Lower lobe of right lung (tissue), 2 donors: ENCODE results near the gene MBD5. TPM values are rescaled to one million over a fixed set of nuclear protein-coding genes. Genes with fewer than 3 reads are reported as not detected.

Experiments used
- ATAC-seq, 2 donors: fragments of 200-7000 bp; cut with Tn5 transposase; one replicate each; pipeline ENCODE4 v1.9.1; 2020 to 2022; ENCODE audit warnings: mild to moderate bottlenecking in 2 of 2, moderate library complexity in 2 of 2
- DNase-seq: peaks from one replicate; pipeline ENCODE4 v3.0.0-alpha.2; 2020
- H3K27ac ChIP-seq: fragments of 200-600 bp; one replicate; pipeline ENCODE4 v1.8.0; 2022
- H3K27me3 ChIP-seq: fragments of 200-600 bp; one replicate; pipeline ENCODE4 v1.8.0; 2022; ENCODE audit warnings: low read depth
- H3K36me3 ChIP-seq: fragments of 200-600 bp; one replicate; pipeline ENCODE4 v1.8.0; 2022; ENCODE audit warnings: mild to moderate bottlenecking
- H3K4me1 ChIP-seq: fragments of 200-600 bp; one replicate; pipeline ENCODE4 v1.8.0; 2022
- H3K4me3 ChIP-seq: fragments of 200-600 bp; one replicate; pipeline ENCODE4 v1.8.0; 2022; ENCODE audit warnings: mild to moderate bottlenecking
- H3K9me3 ChIP-seq: fragments of 200-600 bp; one replicate; pipeline ENCODE4 v1.8.0; 2022
- intact Hi-C: fragments of 100-400 bp; cut with DNase I; formaldehyde crosslinking; loops from one replicate; pipeline ENCODE4 v1.11.0; 2022
- total RNA-seq: library from RNA; stranded (reverse); fragmentation: NEBNext Ultra II Directional; extraction: Animal tissue kit (Norgen Biotek cat#: 25700); gene quantifications from one replicate; pipeline ENCODE4 v1.2.1, GENCODE V29; 2021
- TF ChIP-seq, protein P1 (sequence below): fragments of 200-600 bp; IDR thresholded peaks from one replicate; pipeline ENCODE4 v1.8.0; 2022; ENCODE audit warnings: antibody characterized with exemption, mild to moderate bottlenecking
- donor health status: DM: no; HTN: yes; CAD: no; lungs with severe emphysema.

Gene MBD5
- total RNA-seq, 1 donor from 2014 or later = 46.3 TPM

DNA sequence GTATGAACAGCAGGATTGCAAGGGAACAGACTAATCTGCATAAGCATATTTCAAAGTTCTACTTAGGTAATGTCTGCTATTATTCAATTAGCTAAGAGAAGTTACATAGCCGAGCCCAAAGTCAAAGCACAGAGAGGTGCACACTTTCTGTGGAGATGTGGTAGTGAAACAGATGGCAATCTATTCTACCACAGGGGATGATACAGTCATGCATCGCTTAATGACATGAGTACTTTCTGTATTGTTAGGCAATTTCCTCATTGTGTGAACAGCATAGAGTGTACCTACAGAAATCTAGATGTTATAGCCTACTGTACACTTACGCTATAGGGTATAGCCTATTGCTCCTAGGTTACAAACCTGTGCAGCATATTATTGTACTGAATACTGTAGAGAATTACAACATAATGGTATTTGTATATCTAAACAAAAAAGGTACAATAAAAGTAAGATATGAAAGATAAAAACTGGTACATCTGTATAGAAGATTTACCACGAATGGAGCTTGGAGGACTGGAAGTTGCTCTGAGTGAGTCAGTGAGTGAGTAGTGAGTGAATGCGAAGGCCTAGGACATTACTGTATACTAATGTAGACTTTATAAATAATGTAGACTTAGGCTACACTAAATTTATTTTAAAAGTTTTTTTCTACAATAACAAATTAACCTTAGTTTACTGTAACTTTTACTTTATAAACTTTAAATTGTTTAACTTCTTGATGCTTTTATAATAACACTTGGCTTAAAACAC, 197.6 kb downstream of the MBD5 start:
- DNase-seq (no peak), ATAC-seq (no peak)
- Histone ChIP-seq H3K27ac (no peak overlapping the region), H3K27me3 (no peaks in the 10 kb centered on the region), H3K4me1 (no peaks in the 10 kb centered on the region), H3K9me3 (peaks cover 25% of the 10 kb centered on the region), H3K36me3 (no peaks in the 10 kb centered on the region), H3K4me3 (no peak overlapping the region)
- intact Hi-C loops = no loop called here
- TF ChIP-seq, protein P1, sequence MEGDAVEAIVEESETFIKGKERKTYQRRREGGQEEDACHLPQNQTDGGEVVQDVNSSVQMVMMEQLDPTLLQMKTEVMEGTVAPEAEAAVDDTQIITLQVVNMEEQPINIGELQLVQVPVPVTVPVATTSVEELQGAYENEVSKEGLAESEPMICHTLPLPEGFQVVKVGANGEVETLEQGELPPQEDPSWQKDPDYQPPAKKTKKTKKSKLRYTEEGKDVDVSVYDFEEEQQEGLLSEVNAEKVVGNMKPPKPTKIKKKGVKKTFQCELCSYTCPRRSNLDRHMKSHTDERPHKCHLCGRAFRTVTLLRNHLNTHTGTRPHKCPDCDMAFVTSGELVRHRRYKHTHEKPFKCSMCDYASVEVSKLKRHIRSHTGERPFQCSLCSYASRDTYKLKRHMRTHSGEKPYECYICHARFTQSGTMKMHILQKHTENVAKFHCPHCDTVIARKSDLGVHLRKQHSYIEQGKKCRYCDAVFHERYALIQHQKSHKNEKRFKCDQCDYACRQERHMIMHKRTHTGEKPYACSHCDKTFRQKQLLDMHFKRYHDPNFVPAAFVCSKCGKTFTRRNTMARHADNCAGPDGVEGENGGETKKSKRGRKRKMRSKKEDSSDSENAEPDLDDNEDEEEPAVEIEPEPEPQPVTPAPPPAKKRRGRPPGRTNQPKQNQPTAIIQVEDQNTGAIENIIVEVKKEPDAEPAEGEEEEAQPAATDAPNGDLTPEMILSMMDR = no peak

DNA sequence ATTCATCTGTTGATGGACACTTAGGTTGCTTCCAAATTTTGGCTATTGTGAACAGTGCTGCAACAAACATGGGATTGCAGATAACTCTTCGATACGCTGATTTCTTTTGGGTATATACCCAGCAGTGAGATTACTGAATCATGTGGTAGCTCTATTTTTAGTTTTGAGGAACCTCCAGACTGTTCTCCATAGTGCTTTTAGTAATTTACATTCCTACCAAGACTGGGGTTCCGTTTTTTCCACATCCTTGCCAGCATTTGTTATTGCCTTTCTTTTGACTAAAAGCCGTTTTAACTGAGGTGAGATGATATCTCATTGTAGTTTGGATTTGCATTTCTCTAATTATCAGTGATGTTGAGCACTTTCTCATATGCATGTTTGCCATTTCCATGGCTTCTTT, 200.3 kb downstream of the MBD5 start:
- Histone ChIP-seq H3K27me3 (no peaks in the 10 kb centered on the region), H3K9me3 (peaks cover 27% of the 10 kb centered on the region), H3K36me3 (no peaks in the 10 kb centered on the region), H3K4me3 (no peak overlapping the region), H3K27ac (no peak overlapping the region), H3K4me1 (no peaks in the 10 kb centered on the region)
- ATAC-seq = no peak
- DNase-seq = no peak
- intact Hi-C loops = no loop called here
- TF ChIP-seq, protein P1 = no peak

DNA sequence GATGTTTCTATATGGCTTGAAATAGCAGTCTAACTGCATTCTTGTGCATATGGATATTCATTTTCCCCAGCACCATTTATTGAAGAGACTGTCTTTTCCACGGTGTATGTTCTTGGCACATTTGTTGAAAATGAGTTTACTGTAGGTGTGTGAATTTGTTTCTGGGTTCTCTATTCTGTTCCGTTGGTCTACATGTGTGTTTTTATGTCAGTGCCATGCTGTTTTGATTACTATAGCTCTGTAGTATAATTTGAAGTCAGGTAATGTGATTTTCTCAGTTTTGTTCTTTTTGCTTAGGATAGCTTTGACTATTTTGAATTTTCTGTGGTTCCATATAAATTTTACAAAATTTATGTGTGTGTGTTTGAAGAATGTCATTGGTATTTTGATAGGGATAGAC, 201.0 kb downstream of the MBD5 start:
- Histone ChIP-seq H3K27ac (no peak overlapping the region), H3K4me3 (no peak overlapping the region), H3K36me3 (no peaks in the 10 kb centered on the region), H3K4me1 (no peaks in the 10 kb centered on the region), H3K27me3 (no peaks in the 10 kb centered on the region), H3K9me3 (peaks cover 27% of the 10 kb centered on the region)
- ATAC-seq = no peak
- no peak for DNase-seq
- intact Hi-C loops = no loop called here
- TF ChIP-seq, protein P1 = no peak

DNA sequence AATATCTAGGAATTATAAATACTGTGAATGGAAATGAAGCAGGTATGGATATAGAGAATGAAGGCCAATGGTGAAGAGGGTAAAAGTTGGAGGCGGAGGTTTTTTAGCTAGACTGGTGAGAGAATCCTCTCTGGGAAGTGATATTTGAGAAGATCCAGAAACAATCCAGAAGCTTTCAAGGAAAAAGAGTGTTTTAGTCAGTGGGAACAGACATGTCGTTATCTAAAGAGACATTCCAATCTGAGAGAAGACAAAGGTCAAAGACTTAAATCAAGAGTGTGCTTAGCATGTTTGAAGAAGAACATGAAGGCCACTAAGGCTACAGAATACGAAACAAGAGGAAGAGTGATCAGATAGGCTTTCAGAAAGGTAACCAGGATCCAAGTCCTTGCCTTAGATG, 211.0 kb downstream of the MBD5 start:
- no peak for DNase-seq
- intact Hi-C loops = no loop called here
- peaks cover 2% of the 10 kb centered on the region for H3K36me3 ChIP-seq

DNA sequence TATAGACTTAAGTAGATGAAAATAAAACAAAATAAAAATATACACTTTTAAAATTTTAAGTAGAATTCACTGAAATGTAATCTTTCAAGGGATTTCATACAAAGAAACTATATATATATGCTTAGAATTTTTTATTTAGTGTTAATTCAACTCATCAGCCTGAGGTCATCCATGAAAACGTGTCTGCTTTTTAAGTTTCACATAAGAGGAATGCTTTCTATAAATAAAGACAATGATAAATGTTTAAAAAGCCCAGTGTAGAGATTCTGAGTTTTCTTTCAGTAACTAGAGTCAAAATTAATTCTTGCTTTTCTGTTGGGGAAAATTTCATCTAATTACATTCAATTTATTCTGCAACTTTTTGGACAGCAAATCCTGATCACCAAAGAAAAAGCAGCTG, 213.3 kb downstream of the MBD5 start:
- TF ChIP-seq, protein P1 = no peak
- ATAC-seq (no peak), DNase-seq (no peak)
- Histone ChIP-seq H3K4me3 (no peak overlapping the region), H3K4me1 (no peaks in the 10 kb centered on the region), H3K36me3 (peaks cover 4% of the 10 kb centered on the region), H3K27me3 (no peaks in the 10 kb centered on the region), H3K27ac (no peak overlapping the region), H3K9me3 (no peaks in the 10 kb centered on the region)
- intact Hi-C loops = no loop called here

More for the DNA sequence above, 211.0 kb downstream of the MBD5 start:
- no peak for ATAC-seq
- Histone ChIP-seq H3K4me1 (no peaks in the 10 kb centered on the region), H3K9me3 (no peaks in the 10 kb centered on the region), H3K27ac (no peak overlapping the region), H3K27me3 (no peaks in the 10 kb centered on the region), H3K4me3 (no peak overlapping the region)
- TF ChIP-seq, protein P1 = no peak
